HG03457 (cell line): Measurements from ENCODE around the gene FRMD5.

Experiments used
- ATAC-seq: cut with Tn5 transposase; IDR thresholded peaks from one replicate; pipeline ENCODE4 v1.9.1; 2021; ENCODE audit warnings: moderate number of reproducible peaks; ENCODE audit not compliant: unreplicated experiment

The FRMD5 gene

GRCh38 chr15:43901495-43901894, 293.6 kb downstream of the FRMD5 start:
- ATAC-seq = no peak

DNA sequence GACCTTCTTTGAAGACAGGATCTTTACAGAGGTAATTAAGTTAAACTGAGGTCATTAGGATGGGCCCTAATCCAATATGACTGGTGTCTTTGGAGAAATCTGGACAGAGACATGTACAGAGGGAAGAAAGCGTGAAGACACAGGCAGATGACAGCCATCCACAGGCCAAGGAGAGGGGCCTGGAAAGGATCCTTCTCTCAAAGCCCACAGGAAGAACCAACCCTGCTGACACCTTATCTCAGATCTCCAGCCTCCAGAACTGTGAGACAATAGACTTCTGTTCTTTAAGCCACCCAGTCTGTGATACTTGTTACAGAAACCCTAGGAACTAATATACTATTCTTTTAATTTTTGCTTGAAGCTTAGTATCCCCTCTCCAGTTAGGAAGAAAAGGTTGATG, 294.1 kb downstream of the FRMD5 start:
- ATAC-seq = no peak

- ATAC-seq = no peak
Measured at GRCh38 chr15:43899928-43900327, 295.1 kb downstream of the FRMD5 start.

DNA sequence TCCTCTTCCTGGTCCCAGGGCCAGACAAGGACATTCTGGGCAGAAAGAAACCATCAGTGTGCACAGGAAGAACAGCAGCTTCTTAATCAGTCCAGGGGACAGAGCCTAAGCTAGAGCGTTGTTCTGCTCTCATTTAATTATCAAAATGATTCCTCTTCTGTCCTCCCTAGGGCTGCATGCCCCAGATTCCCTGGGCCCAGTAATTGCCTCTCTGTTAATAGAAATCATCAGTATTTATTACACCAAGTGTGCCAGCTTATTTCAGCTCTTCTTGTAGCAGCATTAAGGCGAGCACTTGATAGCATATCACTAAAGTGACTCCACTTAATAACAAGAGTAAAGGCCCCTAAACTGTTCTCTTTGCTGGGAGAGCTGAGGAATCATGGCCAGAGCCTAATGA, 296.2 kb downstream of the FRMD5 start:
- ATAC-seq = no peak

- ATAC-seq = no peak
Measured at GRCh38 chr15:43896543-43896942, 298.5 kb downstream of the FRMD5 start.

DNA sequence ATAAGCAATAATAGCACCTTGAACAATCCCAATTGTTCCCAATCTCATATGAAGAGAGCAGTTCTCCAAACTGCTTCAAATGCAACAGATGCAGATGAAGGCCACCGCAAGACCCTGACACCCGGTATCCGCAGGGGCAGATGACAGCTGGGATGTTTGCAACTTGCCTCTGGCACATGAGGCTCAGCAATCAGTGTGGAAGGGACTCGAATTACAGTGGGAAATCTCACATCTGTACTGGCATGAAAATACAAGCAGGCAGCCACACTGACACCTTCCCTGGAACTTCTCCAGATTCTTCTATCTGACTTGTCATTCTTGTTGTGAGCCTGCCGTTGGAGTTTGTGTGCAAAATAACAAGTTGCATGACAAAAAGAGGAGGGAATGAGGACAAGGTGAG, 299.5 kb downstream of the FRMD5 start:
- ATAC-seq = no peak

GRCh38 chr15:43893956-43894355, 301.1 kb downstream of the FRMD5 start:
- no peak for ATAC-seq

- ATAC-seq = no peak
Measured at GRCh38 chr15:43889042-43889441, 306.0 kb downstream of the FRMD5 start.

DNA sequence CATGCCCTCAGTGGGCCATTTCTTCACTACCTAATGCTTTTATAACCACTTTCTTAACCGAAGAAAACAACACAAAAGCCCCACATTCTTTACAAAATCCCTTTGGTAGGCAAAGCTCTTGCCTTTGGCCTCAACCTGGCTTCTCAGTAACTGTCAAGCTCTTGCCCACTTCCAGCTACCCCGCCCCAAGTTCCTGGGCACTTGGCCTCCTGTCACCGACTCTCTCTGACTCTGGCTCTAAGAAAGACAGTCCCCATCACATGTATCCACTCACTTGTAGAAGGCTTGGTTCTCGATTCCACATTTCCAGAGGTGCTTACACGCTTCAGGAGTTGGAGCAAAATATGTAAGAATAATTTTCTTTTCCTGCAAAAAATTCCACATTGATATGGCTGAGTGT, 307.2 kb downstream of the FRMD5 start:
- ATAC-seq = no peak

DNA sequence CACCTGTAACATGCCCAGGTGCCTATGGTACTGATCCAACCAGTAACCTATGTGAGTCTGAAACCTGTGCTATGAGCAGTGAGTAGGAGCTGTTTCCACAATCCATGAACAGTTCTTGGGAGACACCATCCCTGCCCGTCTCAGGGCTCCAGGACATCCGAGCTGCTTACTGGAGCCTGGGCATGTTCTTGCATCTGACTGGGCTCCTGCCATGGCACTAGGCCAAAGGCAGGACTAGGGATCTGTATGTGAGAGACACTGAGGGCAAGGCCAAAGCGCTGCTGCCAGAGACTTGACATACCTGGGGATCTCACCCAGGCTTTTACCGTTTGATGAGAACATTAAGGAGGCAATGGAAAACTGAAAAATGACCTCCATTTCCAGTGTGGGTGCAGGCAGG, 308.5 kb downstream of the FRMD5 start:
- no peak for ATAC-seq

GRCh38 chr15:43883571-43883970, 311.5 kb downstream of the FRMD5 start:
- ATAC-seq = no peak

DNA sequence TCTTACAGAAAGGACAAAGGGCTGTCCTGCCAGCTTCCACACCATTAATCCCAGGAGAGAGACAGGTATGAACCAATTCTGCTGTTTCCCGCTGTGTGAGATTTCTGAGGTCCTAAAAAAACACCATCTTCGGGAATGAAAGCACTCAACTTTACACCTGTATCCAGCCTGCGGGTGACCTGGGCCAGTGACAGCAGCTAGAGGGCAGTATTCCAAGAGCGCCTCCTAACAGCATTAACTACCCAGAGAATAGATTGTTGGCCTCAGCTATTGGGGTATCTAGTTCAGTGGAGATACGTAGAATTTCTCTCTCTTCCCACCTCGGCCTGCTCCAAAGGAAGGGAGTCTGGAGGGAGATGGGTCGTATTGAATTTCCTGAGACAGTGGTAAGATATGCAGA, 313.1 kb downstream of the FRMD5 start:
- ATAC-seq = no peak

- ATAC-seq = no peak
Measured at GRCh38 chr15:43881245-43881644, 313.8 kb downstream of the FRMD5 start.

DNA sequence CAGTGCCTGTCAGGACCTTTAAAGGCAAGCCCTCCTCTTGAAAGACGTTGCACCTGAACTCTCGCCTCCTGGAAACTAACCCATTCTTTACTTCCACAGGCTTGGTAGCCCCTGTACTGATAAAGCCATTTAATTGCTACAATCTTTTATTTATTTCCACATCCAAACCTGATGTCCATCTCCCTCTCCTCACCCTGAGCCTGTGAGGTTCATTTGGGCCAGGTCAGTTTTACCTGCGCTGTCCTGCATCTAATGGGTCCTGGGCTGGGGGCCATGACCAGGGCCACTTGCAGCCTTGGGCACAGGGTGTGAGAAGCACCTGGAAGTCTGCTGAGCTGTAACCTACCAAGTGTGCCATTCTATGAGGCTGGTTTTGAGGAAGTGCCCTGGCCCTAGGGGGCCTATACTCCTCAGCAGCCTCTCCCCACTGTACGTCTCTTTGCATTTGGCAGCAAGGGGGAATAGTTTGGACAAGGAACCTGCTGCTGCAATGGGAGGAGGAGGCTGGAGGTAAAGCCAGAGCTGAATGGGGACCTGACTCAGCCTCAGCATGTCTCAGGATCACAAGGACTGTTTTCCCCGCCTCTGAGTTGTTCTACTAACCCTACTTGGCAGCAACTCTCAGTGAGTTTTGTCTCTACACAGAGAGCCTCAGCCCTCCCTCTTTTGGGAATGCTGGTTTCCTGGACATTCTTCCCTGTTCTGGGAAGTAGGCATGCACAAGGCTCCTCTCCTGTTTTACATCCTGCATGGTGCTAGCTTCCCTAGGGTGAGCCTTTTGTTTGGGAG, 314.5 kb downstream of the FRMD5 start:
- no peak for ATAC-seq

GRCh38 chr15:43879386-43880355, 315.4 kb downstream of the FRMD5 start:
- no peak for ATAC-seq

- no peak for ATAC-seq
Measured at GRCh38 chr15:43878446-43878845, 316.6 kb downstream of the FRMD5 start.

DNA sequence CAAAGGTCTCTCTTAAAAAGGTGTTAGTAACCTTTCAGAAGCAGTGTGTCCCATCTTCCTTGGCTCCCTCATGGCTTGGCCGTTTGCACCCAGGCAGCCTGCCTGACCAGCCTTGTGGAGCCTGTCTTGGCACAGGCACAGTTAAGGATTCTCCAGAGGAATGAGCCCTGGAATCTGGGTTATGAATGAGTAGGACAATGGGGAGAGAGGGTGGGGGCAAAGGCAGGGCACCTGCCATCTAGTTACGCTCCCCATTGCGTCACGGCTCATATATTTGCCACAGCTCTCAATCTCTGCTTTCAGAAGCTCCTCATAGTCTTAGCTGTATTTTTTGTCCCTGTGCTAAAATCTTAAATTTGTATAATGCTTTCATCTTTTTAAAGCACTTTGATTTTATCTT, 317.7 kb downstream of the FRMD5 start:
- no peak for ATAC-seq

DNA sequence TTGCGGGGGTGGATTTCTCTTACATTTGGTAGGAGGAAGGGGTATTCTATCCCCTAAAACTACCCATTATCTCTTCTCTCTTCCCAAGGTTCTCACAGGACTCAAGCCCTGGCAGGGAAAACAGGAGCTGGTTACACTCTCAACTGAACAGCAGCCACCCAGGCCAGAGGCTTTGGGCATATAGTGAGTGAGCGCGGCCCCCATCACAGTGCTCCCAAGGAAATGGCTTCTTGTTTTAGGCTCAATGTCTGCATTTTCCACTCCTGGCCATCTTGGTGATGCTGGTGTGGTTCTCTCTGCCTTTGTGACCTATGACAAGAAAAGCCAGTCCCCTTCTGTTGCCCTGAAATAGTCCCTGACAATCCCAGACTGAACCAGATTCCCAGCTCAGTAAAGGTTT, 318.2 kb downstream of the FRMD5 start:
- ATAC-seq = no peak

DNA sequence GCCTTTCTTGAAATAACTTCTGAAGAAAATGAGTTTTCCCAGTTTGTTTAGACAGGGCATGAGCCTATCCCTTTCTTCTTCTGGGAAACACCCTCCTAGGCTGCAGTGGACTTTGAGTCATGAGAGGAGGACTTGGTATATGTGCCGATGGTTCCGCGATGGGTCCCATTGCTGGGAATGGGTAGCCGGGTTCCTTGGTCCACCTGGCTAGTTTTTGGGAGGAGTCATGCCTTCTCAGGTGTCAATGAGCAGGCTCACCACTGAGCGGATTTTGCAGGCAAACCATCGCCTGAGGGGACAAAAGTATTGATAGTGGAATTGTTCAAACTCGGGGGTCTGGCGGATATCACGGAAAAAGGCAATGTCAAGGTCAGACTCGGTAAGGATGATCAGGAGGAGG, 321.4 kb downstream of the FRMD5 start:
- no peak for ATAC-seq

- ATAC-seq = no peak
Measured at GRCh38 chr15:43872416-43873020, 322.6 kb downstream of the FRMD5 start.

- no peak for ATAC-seq
Measured at GRCh38 chr15:43871835-43872234, 323.2 kb downstream of the FRMD5 start.

GRCh38 chr15:43868406-43868805, 326.7 kb downstream of the FRMD5 start:
- no peak for ATAC-seq
